SK-N-SH treated with all-trans-retinoic acid at 6 μM for 48 hours (cell line): ENCODE results near the gene GPHN.

Source experiments
- ARNTL ChIP-seq: fragments of 450-650 bp; formaldehyde crosslinking; IDR thresholded peaks from 2 replicates; pipeline ENCODE4 v1.5.0; 2020; ENCODE audit warnings: low read depth, mild to moderate bottlenecking, moderate library complexity, borderline replicate concordance
- BACH2 ChIP-seq: fragments of 250-450 bp; sonication (Bioruptor Pico); IDR thresholded peaks from 2 replicates; pipeline ENCODE4 v1.9.0; 2021; ENCODE audit warnings: mild to moderate bottlenecking, borderline replicate concordance
- CREB5 ChIP-seq: fragments of 250-450 bp; sonication (Bioruptor Pico); IDR thresholded peaks from 2 replicates; pipeline ENCODE4 v1.5.1; 2020; ENCODE audit warnings: low read depth, mild to moderate bottlenecking, moderate library complexity
- CSDC2 ChIP-seq: fragments of 250-450 bp; sonication (Bioruptor Pico); IDR thresholded peaks from 2 replicates; pipeline ENCODE4 v1.5.0; 2020; ENCODE audit warnings: mild to moderate bottlenecking, moderate library complexity
- ESRRG ChIP-seq: fragments of 250-450 bp; sonication (Bioruptor Pico); IDR thresholded peaks from 2 replicates; pipeline ENCODE4 v1.6.1; 2021; ENCODE audit warnings: mild to moderate bottlenecking
- GLIS3 ChIP-seq: fragments of 250-450 bp; sonication (Bioruptor Pico); IDR thresholded peaks from 2 replicates; pipeline ENCODE4 v1.5.0; 2020; ENCODE audit warnings: mild to moderate bottlenecking, moderate library complexity
- PATZ1 ChIP-seq: fragments of 250-450 bp; sonication (Bioruptor Pico); IDR thresholded peaks from 2 replicates; pipeline ENCODE4 v1.8.0; 2020; ENCODE audit warnings: mild to moderate bottlenecking, moderate library complexity, borderline replicate concordance
- POU6F1 ChIP-seq: fragments of 250-450 bp; sonication (Bioruptor Pico); IDR thresholded peaks from 2 replicates; pipeline ENCODE4 v1.8.0; 2021; ENCODE audit warnings: low read depth, mild to moderate bottlenecking, moderate library complexity, borderline replicate concordance
- TOX ChIP-seq: fragments of 250-450 bp; sonication (Bioruptor Pico); IDR thresholded peaks from 2 replicates; pipeline ENCODE4 v1.8.0; 2021; ENCODE audit warnings: mild to moderate bottlenecking, moderate library complexity, borderline replicate concordance

- TF ChIP-seq PATZ1 (no peak), CREB5 (no peak), ARNTL (CRISPR knock-in tag) (no peak), TOX (CRISPR knock-in tag) (no peak), BACH2 (CRISPR knock-in tag) (no peak), ESRRG (CRISPR knock-in tag) (no peak), CSDC2 (CRISPR knock-in tag) (no peak), GLIS3 (CRISPR knock-in tag) (no peak), POU6F1 (no peak)
Measured at GRCh38 chr14:66496911-66497310, 11.0 kb upstream of the GPHN start.
